Activated CD4-positive, alpha-beta T cell treated with anti-CD3 and anti-CD28 coated beads, Interleukin-2, amount 10 ng/mL, durations not matched to agents 24 days and 14 days (primary cell): ENCODE results near the gene AGT. TPM values are rescaled to one million over a fixed set of nuclear protein-coding genes. Genes with fewer than 3 reads are reported as not detected.
"Not testable (repeated sequence)": the region's sequence is repeated elsewhere in the genome, so short reads cannot be mapped to it uniquely, and the experiment has no call there.

ENCODE experiments used
- DNase-seq: peaks from one replicate; pipeline ENCODE4 v3.0.0; 2022
- H3K27ac Mint-ChIP-seq: one replicate; pipeline ENCODE4 v1.8.0; 2022; ENCODE audit warnings: mild to moderate bottlenecking, mixed read lengths
- H3K27me3 Mint-ChIP-seq: one replicate; pipeline ENCODE4 v1.8.0; 2022; ENCODE audit warnings: mixed read lengths
- H3K36me3 Mint-ChIP-seq: one replicate; pipeline ENCODE4 v1.8.0; 2022; ENCODE audit warnings: low read depth, mild to moderate bottlenecking, mixed read lengths
- H3K4me1 Mint-ChIP-seq: one replicate; pipeline ENCODE4 v1.8.0; 2021; ENCODE audit warnings: mixed read lengths
- H3K4me3 Mint-ChIP-seq: one replicate; pipeline ENCODE4 v1.8.0; 2022; ENCODE audit warnings: mild to moderate bottlenecking, moderate library complexity, mixed read lengths
- H3K9me3 Mint-ChIP-seq: one replicate; pipeline ENCODE4 v1.8.0; 2021; ENCODE audit warnings: mixed read lengths
- intact Hi-C: fragments of 100-400 bp; cut with micrococcal nuclease; formaldehyde crosslinking; loops from one replicate; pipeline ENCODE4 v1.15.1; 2023
- total RNA-seq: library from RNA; stranded (reverse); gene quantifications from 2 replicates; pipeline ENCODE4 v1.2.3, GENCODE V29; 2022

Gene AGT
- total RNA-seq, 1 donor from 2014 or later = not detected

DNA sequence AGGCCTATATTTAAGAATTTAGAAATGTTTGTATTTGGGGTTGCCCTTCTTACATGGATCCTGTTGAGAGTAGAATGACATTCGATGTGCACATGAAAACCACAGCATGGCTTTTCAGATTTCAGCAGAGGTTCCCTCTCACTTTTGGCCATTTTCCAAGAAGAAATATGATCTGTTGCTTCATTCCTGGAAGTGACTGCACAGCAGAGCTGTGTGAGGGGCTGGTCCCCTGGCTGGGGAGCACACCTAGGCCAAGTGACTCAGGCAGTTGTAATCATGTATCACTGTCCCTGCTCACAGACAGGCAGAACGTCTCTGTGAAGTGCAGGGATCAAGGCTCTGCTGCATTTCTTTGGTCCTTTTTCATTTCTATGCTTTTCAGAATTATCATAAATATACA lies 32.3 kb downstream of the AGT start:
- Mint-ChIP-seq H3K36me3 (peaks cover 43% of the 10 kb centered on the region), H3K27ac (no peak overlapping the region), H3K4me1 (peaks cover 2% of the 10 kb centered on the region), H3K27me3 (no peaks in the 10 kb centered on the region), H3K4me3 (no peak overlapping the region), H3K9me3 (no peaks in the 10 kb centered on the region)
- intact Hi-C loops = no loop called here
- DNase-seq = no peak

DNA sequence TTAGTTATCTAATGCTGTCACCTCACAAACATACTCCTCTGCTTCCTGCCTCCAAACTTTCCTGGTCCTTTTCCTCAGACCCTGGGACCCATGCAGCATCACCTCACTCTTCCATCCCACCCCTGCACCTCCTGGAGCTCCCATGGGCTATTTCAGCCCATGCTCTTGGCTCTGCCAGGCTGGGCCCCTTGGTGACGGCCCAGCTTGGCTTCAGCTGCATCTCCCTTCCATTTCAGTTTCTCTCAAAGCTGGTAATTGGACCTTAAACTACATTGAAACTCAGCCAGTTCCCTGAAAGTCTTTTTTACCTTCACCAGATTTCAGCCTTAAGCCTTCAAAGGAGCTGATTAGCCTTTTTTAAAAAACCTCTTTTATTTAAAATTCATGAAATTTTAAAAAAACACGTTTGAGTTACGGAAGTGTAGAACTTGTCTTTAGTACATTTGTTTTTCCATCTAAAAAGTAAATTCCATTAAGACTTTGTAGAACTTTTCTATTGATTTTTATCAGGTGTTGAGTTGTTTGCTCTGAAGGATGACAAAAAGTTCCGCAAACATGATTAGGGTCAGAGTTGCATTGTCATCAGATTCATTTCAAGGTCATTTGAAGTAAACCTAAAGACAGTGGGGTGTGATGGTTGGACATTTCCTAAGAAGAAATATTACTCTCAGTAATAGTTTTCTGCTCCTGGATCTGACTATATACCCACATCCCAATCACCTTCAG lies 33.5 kb downstream of the AGT start:
- Mint-ChIP-seq H3K4me3 (no peak overlapping the region), H3K27ac (no peak overlapping the region), H3K27me3 (no peaks in the 10 kb centered on the region), H3K36me3 (peaks cover 48% of the 10 kb centered on the region), H3K9me3 (no peaks in the 10 kb centered on the region), H3K4me1 (peaks cover 2% of the 10 kb centered on the region)
- intact Hi-C loops = no loop called here
- DNase-seq = no peak

DNA sequence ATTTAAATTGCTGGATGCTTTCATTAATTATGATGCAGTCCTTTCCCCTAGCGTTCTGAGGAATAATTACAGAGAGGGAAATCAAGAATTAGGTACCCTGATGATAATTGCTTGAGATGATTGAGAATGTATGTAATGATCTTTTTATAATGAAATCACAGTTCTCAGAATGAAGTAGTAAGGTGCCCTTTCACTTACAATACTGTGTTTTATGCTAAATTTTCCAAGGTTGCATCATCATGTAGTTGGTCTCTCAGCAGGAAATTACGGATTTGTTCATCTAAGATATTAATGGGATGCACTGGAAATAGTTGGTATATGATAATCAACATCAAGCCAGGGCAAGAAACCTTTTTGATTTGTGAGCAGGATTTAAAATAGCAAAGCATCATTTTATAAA lies 34.1 kb downstream of the AGT start:
- no peak overlapping the region for H3K4me3 Mint-ChIP-seq
- no peaks in the 10 kb centered on the region for H3K9me3 Mint-ChIP-seq
- H3K36me3 Mint-ChIP-seq = peaks cover 46% of the 10 kb centered on the region
- no peaks in the 10 kb centered on the region for H3K27me3 Mint-ChIP-seq
- no peak overlapping the region for H3K27ac Mint-ChIP-seq
- intact Hi-C loops = no loop called here
- DNase-seq = no peak
- H3K4me1 Mint-ChIP-seq = peaks cover 2% of the 10 kb centered on the region

DNA sequence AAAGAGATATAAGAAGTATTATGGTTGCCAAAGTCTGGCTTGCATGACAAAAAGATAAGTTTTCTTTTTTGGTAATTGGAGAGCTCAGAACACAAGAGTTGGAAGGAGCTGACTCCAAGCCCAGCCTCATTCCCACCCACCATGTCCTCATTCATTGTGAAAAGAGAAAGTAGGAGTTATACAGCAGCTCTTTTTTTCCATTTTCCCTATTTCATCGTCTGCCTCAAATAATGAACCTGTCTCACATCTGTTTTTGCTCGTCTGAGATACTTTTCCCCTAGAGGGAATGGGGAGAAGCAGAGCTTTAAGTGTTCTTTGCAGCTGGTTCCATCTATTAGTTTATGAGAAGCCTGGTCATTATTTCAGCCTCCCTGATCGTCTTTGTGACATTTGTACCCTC lies 34.7 kb downstream of the AGT start:
- Mint-ChIP-seq H3K27ac (no peak overlapping the region), H3K9me3 (no peaks in the 10 kb centered on the region), H3K4me1 (peaks cover 2% of the 10 kb centered on the region), H3K27me3 (no peaks in the 10 kb centered on the region), H3K4me3 (no peak overlapping the region), H3K36me3 (peaks cover 44% of the 10 kb centered on the region)
- no peak for DNase-seq
- intact Hi-C loops = no loop called here

DNA sequence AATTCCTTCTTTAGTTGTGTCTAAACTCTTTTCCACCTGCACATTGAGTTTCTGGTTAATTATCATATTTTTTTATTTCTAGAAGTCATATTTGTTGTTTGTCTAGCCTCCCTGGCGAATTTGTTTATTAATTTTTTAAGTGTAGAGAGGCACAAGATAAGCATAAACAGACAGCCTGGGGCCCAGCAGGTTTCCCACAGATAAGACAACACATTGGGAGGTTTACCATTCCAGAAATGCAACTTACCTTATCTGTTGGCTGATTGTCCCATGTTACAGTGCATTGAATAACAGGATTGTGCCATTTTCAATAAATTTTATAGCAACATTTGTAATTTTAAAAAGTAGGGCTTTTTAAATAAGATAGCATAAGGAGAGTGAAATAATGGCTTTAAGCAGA lies 36.7 kb downstream of the AGT start:
- intact Hi-C loops = no loop called here
- Mint-ChIP-seq H3K27me3 (no peaks in the 10 kb centered on the region), H3K9me3 (no peaks in the 10 kb centered on the region), H3K4me1 (peaks cover 2% of the 10 kb centered on the region), H3K36me3 (peaks cover 52% of the 10 kb centered on the region), H3K4me3 (no peak overlapping the region), H3K27ac (no peak overlapping the region)
- no peak for DNase-seq

DNA sequence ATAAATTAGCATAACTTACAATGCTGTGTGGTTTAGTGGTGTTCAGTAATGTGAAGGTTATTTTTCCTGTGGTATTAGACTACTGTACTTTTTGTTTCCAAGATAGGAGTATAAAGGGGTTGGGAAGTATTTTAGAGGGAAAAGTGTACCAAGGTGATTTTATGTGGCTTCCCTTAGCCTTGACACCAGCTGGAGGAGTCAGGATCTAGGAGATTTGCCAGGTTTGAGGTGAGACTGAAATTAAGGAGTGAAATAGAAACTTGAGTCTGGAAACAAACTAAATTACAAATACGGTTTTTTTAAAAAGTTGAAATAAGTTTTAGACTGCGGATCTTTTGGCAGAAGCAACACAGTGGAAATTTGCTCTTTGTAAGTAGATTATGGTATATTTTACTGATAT lies 39.3 kb downstream of the AGT start:
- intact Hi-C loops = no loop called here
- no peaks in the 10 kb centered on the region for H3K4me1 Mint-ChIP-seq
- no peak overlapping the region for H3K27ac Mint-ChIP-seq
- DNase-seq = no peak
- H3K36me3 Mint-ChIP-seq = peaks cover 57% of the 10 kb centered on the region
- no peaks in the 10 kb centered on the region for H3K9me3 Mint-ChIP-seq
- H3K4me3 Mint-ChIP-seq = no peak overlapping the region
- no peaks in the 10 kb centered on the region for H3K27me3 Mint-ChIP-seq

DNA sequence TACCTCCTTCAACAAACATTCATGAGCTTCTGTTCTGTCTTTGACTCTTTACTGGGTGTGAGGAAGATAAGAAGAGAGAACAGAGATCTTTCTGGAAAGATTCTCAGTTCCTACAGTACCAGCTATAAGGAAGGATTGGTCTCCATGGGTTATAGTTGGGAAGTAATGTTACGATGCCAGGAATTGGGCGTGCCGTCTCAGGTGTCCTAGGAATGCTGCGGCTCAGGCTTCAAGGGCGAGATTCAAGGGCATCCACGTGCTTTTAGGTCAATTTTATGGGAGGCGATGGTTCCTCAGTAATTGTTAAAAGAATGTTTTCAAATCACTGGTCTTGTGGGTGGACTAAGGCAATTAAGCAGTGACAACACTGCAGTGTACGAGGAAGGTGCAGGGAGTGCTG lies 44.4 kb downstream of the AGT start:
- no peak overlapping the region for H3K4me3 Mint-ChIP-seq
- no peak for DNase-seq
- no peaks in the 10 kb centered on the region for H3K4me1 Mint-ChIP-seq
- no peaks in the 10 kb centered on the region for H3K27me3 Mint-ChIP-seq
- peaks cover 60% of the 10 kb centered on the region for H3K36me3 Mint-ChIP-seq
- no peaks in the 10 kb centered on the region for H3K9me3 Mint-ChIP-seq
- intact Hi-C loops = no loop called here
- H3K27ac Mint-ChIP-seq = no peak overlapping the region

DNA sequence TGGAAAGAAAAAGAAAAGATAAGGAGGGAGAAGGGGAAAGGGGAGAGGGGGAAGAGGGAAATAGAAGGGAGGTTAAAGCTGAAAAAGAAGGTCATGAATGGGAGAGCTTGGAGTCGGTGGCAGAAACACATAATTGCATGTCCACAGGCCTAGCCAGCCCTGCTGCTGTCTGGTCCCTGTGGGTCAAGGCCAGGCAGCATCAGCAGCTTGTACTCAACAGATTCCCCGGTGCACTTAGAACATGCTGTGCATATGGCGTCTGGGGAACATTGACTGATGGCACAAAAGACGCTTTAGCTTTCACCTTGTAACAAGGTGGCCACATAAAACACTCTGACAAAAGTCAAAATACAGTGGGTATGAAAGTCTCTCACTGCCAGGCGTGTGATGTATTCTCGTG lies 45.7 kb downstream of the AGT start:
- H3K4me1 Mint-ChIP-seq = no peaks in the 10 kb centered on the region
- H3K9me3 Mint-ChIP-seq = no peaks in the 10 kb centered on the region
- intact Hi-C loops = no loop called here
- no peaks in the 10 kb centered on the region for H3K27me3 Mint-ChIP-seq
- H3K36me3 Mint-ChIP-seq = peaks cover 60% of the 10 kb centered on the region
- DNase-seq = no peak
- no peak overlapping the region for H3K4me3 Mint-ChIP-seq
- no peak overlapping the region for H3K27ac Mint-ChIP-seq

DNA sequence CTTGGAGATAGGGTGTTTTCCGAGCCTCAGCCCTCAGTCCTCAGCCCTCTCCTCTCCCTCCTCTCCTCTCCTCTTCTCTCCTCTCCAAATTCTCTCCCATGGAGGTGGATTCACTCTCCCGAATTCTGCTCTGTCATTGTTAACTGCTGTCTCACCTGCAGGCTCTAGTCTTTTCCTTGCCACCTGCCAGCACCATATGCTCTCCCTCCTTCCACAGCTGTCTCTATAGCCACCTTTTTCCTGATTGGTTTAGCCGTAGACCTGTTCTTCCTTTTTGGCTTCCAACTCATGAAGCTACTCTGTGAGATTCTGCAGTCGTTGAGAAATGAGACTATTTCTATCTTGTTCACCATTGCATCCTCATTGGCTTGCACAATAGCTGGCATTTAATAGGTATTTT lies 51.9 kb downstream of the AGT start:
- Mint-ChIP-seq H3K4me3 (no peak overlapping the region), H3K4me1 (no peaks in the 10 kb centered on the region), H3K36me3 (peaks cover 45% of the 10 kb centered on the region), H3K9me3 (no peaks in the 10 kb centered on the region), H3K27ac (no peak overlapping the region), H3K27me3 (no peaks in the 10 kb centered on the region)
- intact Hi-C loops = no loop called here
- no peak for DNase-seq

DNA sequence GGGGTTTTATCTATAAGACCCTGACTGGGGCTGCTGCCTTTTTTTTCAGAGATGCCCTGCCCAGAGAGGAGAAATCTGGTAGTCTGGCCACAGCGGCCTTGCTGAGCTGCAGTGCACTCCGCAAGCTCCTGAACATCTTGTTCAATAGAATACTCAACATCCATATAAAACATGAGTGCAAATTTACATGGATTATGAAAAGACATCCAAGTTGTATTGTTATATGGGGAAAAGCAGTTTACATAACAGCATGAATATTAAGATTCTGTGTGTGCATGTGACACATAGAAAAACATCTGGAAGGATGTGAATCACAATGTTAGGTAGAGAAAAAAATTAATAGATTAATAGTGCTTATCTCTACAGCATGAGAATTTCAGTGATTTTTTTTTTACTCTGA lies 55.2 kb downstream of the AGT start:
- no peak for DNase-seq

DNA sequence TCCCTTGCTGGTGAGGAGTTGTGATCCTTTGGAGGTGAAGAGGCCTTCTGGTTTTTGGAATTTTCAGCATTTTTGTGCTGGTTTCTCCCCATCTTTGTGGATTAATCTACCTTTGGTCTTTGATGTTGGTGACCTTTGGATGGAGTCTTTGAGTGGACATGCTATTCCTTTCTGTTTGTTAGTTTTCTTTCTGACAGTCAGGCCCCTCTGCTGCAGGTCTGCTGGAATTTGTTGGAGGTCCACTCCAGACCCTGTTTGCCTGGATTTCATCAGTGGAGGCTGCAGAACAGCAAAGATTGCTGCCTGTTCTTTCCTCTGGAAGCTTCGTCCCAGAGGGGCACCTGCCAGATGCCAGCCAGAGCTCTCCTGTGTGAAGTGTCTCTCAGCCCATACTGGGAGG lies 55.8 kb downstream of the AGT start:
- peaks cover 22% of the 10 kb centered on the region for H3K36me3 Mint-ChIP-seq
- H3K27me3 Mint-ChIP-seq, H3K27ac Mint-ChIP-seq, H3K4me3 Mint-ChIP-seq, H3K4me1 Mint-ChIP-seq, intact Hi-C loops, DNase-seq, H3K9me3 Mint-ChIP-seq: not testable (repeated sequence)

More for the DNA sequence above, 55.2 kb downstream of the AGT start:
- H3K36me3 Mint-ChIP-seq = peaks cover 21% of the 10 kb centered on the region
- H3K27ac Mint-ChIP-seq = no peak overlapping the region
- H3K27me3 Mint-ChIP-seq = no peaks in the 10 kb centered on the region
- H3K4me1 Mint-ChIP-seq = peaks cover 4% of the 10 kb centered on the region
- intact Hi-C loops = no loop called here
- H3K9me3 Mint-ChIP-seq = no peaks in the 10 kb centered on the region
- H3K4me3 Mint-ChIP-seq = no peak overlapping the region

DNA sequence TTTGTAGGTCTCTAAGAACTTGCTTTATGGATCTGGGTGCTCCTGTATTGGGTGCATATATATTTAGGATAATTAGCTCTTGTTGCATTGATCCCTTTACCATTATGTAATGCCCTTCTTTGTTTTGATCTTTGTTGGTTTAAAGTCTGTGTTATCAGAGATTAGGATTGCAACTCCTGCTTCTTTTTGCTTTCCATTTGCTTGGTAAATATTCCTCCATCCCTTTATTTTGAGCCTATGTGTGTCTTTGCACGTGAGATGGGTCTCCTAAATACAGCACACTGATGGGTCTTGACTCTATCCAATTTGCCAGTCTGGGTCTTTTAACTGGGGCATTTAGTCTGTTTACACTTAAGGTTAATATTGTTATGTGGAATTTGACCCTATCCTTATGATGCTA lies 57.2 kb downstream of the AGT start:
- DNase-seq, H3K27ac Mint-ChIP-seq, H3K27me3 Mint-ChIP-seq, H3K9me3 Mint-ChIP-seq, intact Hi-C loops, H3K4me3 Mint-ChIP-seq, H3K4me1 Mint-ChIP-seq: not testable (repeated sequence)
- H3K36me3 Mint-ChIP-seq = peaks cover 16% of the 10 kb centered on the region

Other genes with a start within 250 kb of the AGT start
- 44.1 and 47.4 TPM in 2 replicates for gene COG2, start 71.6 kb downstream of the AGT start, total RNA-seq
- gene CAPN9, start 33.3 kb upstream of the AGT start, total RNA-seq = not detected in 2 replicates
- gene C1orf198, start 154.4 kb upstream of the AGT start, total RNA-seq = 12.4 and 13.7 TPM in 2 replicates